Mucosa of stomach (tissue), 1 donor: ENCODE measurements around the gene EMP3.
A peak's percentile ranks its signal among the peaks of the same experiment; 100 is the strongest.

Experiments used
- H3K27me3 ChIP-seq: one replicate; pipeline ENCODE4 v1.7.0; 2013; ENCODE audit warnings: mild to moderate bottlenecking, low read length; ENCODE audit not compliant: control insufficient read depth, insufficient read depth
- H3K36me3 ChIP-seq: one replicate; pipeline ENCODE4 v1.7.0; 2013; ENCODE audit warnings: low read length; ENCODE audit not compliant: control insufficient read depth, insufficient read depth
- H3K4me1 ChIP-seq: one replicate; pipeline ENCODE4 v1.7.0; 2013; ENCODE audit warnings: mild to moderate bottlenecking, low read length; ENCODE audit not compliant: control insufficient read depth, insufficient read depth
- H3K4me3 ChIP-seq: one replicate; pipeline ENCODE4 v1.7.0; 2013; ENCODE audit warnings: low read length
- H3K9ac ChIP-seq: one replicate; pipeline ENCODE4 v1.7.0; 2013; ENCODE audit warnings: mild to moderate bottlenecking, low read length, moderate library complexity
- H3K9me3 ChIP-seq: one replicate; pipeline ENCODE4 v1.7.0; 2013; ENCODE audit warnings: mild to moderate bottlenecking, low read length, moderate library complexity; ENCODE audit not compliant: control insufficient read depth
- donor health status: Pancreatic carcinoma.

EMP3 gene

GRCh38 chr19:48319647-48320541, 5.5 kb upstream of the EMP3 start:
- Histone ChIP-seq H3K9me3 (no peaks in the 10 kb centered on the region), H3K9ac (no peak overlapping the region), H3K4me1 (peaks cover 25% of the 10 kb centered on the region)

GRCh38 chr19:48321372-48321621, 4.1 kb upstream of the EMP3 start:
- Histone ChIP-seq H3K27me3 (no peaks in the 10 kb centered on the region), H3K9me3 (no peaks in the 10 kb centered on the region), H3K4me1 (peaks cover 37% of the 10 kb centered on the region), H3K9ac (peak overlapping the region; percentile 94), H3K4me3 (peak overlapping the region; percentile 31), H3K36me3 (no peaks in the 10 kb centered on the region)

More at GRCh38 chr19:48319647-48320541, 5.5 kb upstream of the EMP3 start:
- no peaks in the 10 kb centered on the region for H3K27me3 ChIP-seq
- no peaks in the 10 kb centered on the region for H3K36me3 ChIP-seq
- H3K4me3 ChIP-seq, result no peak overlapping the region

GRCh38 chr19:48321622-48322591, 3.4 kb upstream of the EMP3 start:
- H3K9ac ChIP-seq, result peak overlapping the region; percentile 94
- H3K4me1 ChIP-seq, result peaks cover 37% of the 10 kb centered on the region
- no peaks in the 10 kb centered on the region for H3K36me3 ChIP-seq
- no peaks in the 10 kb centered on the region for H3K27me3 ChIP-seq
- no peaks in the 10 kb centered on the region for H3K9me3 ChIP-seq
- H3K4me3 ChIP-seq, result peak overlapping the region; percentile 31

GRCh38 chr19:48329167-48329891, 4.0 kb downstream of the EMP3 start:
- peaks cover 38% of the 10 kb centered on the region for H3K4me1 ChIP-seq
- no peaks in the 10 kb centered on the region for H3K36me3 ChIP-seq
- H3K4me3 ChIP-seq, result no peak overlapping the region
- peak overlapping the region; percentile 86 for H3K9ac ChIP-seq
- H3K9me3 ChIP-seq, result no peaks in the 10 kb centered on the region
- no peaks in the 10 kb centered on the region for H3K27me3 ChIP-seq

GRCh38 chr19:48330012-48330681, 4.8 kb downstream of the EMP3 start:
- Histone ChIP-seq H3K9me3 (no peaks in the 10 kb centered on the region), H3K4me3 (peak overlapping the region; percentile 31), H3K27me3 (no peaks in the 10 kb centered on the region), H3K36me3 (no peaks in the 10 kb centered on the region), H3K4me1 (peaks cover 37% of the 10 kb centered on the region), H3K9ac (peak overlapping the region; percentile 86)

GRCh38 chr19:48332351-48332661, 7.0 kb downstream of the EMP3 start:
- Histone ChIP-seq H3K4me3 (peak overlapping the region; percentile 10), H3K4me1 (peaks cover 26% of the 10 kb centered on the region), H3K36me3 (no peaks in the 10 kb centered on the region), H3K9ac (peak overlapping the region; percentile 54), H3K27me3 (no peaks in the 10 kb centered on the region), H3K9me3 (no peaks in the 10 kb centered on the region)

GRCh38 chr19:48332662-48333466, 7.5 kb downstream of the EMP3 start:
- H3K4me1 ChIP-seq, result peaks cover 26% of the 10 kb centered on the region
- H3K9me3 ChIP-seq, result no peaks in the 10 kb centered on the region
- H3K27me3 ChIP-seq, result no peaks in the 10 kb centered on the region
- H3K36me3 ChIP-seq, result no peaks in the 10 kb centered on the region
- H3K4me3 ChIP-seq, result peak overlapping the region; percentile 33
- peak overlapping the region; percentile 63 for H3K9ac ChIP-seq

GRCh38 chr19:48333467-48334384, 8.4 kb downstream of the EMP3 start:
- Histone ChIP-seq H3K4me3 (peak overlapping the region; percentile 33), H3K4me1 (peaks cover 26% of the 10 kb centered on the region), H3K9ac (peak overlapping the region; percentile 63), H3K9me3 (no peaks in the 10 kb centered on the region), H3K36me3 (no peaks in the 10 kb centered on the region), H3K27me3 (no peaks in the 10 kb centered on the region)

GRCh38 chr19:48338253-48338755, 13.0 kb downstream of the EMP3 start:
- Histone ChIP-seq H3K9ac (no peak overlapping the region), H3K27me3 (no peaks in the 10 kb centered on the region), H3K4me3 (no peak overlapping the region), H3K9me3 (no peaks in the 10 kb centered on the region), H3K36me3 (no peaks in the 10 kb centered on the region), H3K4me1 (peaks cover 3% of the 10 kb centered on the region)

- no peaks in the 10 kb centered on the region for H3K27me3 ChIP-seq
- no peaks in the 10 kb centered on the region for H3K4me1 ChIP-seq
- H3K9ac ChIP-seq, result no peak overlapping the region
- H3K36me3 ChIP-seq, result no peaks in the 10 kb centered on the region
- no peak overlapping the region for H3K4me3 ChIP-seq
- no peaks in the 10 kb centered on the region for H3K9me3 ChIP-seq
Observed at GRCh38 chr19:48338802-48339503, 13.6 kb downstream of the EMP3 start.
